Right hindlimb (tissue), 1 donor: ENCODE measurements around the gene GGTLC2.
"Not testable (repeated sequence)": the region's sequence is repeated elsewhere in the genome, so short reads cannot be mapped to it uniquely, and the experiment has no call there.

Experiments
- DNase-seq: peaks from one replicate; pipeline ENCODE4 v3.0.0-alpha.2; 2018

GGTLC2 gene

DNA sequence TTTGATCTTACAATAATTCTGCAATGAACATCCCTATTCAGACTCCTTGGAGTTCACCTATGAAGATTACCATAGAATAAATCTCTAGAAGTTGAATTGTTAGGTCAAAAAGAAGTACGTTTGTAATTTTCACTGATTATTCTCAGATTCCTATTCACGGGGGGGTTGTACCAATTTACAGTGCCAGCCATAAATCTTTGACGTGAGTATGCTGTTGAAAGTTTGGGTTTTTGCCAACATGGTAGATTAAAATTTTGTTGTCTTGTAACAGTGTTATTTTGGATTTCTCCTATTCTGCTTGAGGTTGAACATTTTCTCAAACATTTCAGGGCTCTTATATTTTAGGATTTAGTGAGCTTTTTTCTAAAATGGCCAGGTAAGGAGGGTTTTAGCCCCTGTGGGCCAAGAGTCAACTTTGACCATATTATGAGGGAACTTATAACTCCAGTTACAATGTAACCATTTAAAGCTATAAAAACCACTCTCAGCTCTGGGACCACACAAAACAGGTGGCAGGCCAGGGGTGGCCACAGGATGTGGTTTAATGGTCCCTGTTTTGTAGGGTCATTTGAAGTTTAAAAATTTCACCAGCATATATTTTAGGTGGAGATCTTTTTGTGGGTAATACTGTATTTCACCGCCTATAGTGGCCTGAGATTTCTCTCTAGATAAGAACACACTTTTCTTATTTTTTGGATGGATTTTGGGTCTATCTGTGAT is 25.8 kb downstream of the GGTLC2 start:
- DNase-seq, result no peak

- DNase-seq, result no peak
These were observed 27.1 kb downstream of the GGTLC2 start for GRCh38 chr22:22671506-22671905.

DNA sequence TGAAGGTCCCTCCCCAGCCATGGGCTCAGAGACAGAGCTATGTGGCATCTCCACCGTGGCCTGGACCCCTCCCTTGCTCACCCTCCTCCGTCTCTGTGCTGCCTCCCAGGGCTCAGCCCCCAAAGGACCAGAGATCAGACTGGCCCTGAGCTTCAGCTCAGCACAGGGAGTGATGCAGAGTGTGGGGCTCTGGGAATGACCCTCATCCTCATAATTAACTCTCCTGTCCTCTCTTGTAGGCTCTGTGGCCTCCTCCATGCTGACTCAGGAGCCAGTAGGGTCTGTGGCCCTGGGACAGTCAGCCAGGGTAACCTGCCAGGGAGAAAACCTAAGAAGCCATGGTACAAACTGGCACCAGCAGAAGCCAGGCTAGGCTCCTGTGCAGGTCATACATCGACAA is 28.7 kb downstream of the GGTLC2 start:
- no peak for DNase-seq

GRCh38 chr22:22673628-22674027 is 29.2 kb downstream of the GGTLC2 start:
- DNase-seq, result no peak

DNA sequence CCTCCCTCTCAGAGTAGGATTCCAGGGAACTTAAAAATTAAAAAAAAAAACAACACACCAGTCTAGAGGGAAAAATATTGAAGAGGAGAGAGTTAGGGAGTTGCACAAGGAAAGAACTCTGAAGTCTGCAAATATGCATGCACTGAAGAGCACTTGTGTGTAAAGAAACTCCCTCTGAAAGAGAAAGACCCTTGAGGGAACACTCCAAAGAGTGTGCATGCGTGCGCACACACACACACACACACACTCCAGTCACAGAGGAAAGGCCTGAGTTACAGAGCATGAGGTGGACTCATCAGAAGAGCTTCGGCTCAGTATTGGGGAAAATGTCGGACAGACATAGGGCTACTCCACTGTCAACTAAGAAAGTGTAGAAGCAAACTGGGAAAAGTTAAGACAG is 30.1 kb downstream of the GGTLC2 start:
- DNase-seq, result no peak

DNA sequence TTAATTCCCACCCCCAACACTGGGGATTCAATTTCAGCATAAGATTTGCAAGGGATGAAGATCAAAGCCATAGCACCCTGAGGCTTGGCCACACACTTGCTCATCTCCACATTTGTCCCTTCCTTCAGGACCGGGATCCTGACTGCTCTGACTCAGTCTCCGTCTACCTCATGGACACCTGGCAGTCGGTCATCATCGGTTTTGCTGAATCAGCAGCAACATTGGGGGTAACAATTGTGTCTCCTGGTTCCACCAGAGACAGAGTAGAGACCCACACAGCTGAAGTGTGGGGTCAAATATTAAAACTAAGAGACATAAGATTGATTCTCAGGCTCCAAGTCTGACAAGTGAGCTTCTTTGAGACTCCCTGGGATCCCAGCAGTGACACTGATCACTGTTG is 34.6 kb downstream of the GGTLC2 start:
- DNase-seq, result no peak

DNA sequence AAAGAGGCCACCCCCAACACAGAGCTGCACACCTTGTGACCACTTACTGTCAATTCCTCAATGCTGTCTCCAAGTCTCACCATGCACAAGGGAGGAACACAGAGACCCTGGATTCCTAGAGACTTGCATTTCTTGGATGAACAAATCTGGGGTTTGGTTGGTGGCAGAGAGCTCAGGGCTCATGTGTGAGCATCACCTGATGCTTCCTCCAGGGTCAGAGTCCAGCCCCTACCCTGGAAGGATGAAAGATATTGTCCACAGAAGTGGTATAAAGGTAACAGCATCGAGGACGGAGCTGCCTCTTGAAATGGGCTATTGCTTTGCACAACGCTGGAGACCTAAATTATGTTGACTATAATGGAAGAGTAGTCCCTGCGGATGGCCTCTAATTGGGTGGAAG is 36.0 kb downstream of the GGTLC2 start:
- no peak for DNase-seq

GRCh38 chr22:22681221-22681739 is 36.9 kb downstream of the GGTLC2 start:
- peak; percentile 45 for DNase-seq

- DNase-seq, result no peak
These were observed 37.8 kb downstream of the GGTLC2 start for GRCh38 chr22:22682196-22682595.

- DNase-seq, result no peak
These were observed 38.6 kb downstream of the GGTLC2 start for GRCh38 chr22:22682807-22683667.

- DNase-seq, result no peak
These were observed 39.4 kb downstream of the GGTLC2 start for GRCh38 chr22:22683668-22684361.

DNA sequence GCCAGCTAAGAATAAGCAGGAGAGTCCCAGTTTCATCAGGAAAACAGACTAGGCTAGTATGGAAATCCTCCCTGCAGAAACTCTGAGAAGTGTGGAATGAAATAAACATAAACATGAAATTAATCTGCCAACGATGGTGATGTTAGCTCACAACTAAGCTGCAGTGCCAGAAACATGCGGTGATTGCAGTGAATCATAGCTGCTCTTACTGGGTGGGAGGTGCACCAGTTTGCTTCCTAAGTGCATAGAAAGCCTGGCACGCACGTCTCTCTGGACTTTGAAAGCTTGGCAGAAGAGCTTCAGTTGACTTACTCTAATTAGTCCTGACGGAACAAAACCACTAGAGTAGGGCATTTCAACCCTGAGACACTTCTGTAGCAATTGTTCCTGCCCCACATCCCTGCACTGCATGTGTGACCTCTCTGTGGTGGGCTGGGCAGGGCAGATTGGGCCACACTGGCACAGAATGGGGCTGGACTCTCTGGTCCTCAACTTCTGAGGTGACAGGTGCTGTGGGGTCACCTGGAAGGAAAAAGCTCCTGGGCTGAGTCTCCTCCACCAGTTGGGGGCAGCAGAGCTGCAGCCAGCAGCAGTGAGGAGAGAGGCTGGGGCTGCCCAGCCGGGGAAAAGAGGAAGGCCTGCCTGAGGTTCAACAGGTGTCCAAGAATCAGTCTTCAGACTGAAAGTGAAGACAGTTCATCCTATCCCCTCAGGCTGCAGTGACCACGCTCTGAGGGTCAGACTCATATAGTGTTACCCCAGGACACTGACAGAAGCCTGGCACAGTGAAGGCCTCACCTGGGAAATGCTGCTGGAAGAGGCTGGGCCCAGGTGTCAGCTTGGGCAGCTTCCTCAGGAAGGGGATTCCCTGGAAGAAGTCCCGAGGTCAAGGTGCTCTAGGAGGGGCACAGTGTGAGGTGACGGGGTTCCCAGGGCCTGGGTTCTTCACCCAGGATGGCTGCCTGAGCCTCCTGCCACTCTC is 40.5 kb downstream of the GGTLC2 start:
- DNase-seq, result no peak

GRCh38 chr22:22685586-22685985 is 41.2 kb downstream of the GGTLC2 start:
- DNase-seq, result no peak

DNA sequence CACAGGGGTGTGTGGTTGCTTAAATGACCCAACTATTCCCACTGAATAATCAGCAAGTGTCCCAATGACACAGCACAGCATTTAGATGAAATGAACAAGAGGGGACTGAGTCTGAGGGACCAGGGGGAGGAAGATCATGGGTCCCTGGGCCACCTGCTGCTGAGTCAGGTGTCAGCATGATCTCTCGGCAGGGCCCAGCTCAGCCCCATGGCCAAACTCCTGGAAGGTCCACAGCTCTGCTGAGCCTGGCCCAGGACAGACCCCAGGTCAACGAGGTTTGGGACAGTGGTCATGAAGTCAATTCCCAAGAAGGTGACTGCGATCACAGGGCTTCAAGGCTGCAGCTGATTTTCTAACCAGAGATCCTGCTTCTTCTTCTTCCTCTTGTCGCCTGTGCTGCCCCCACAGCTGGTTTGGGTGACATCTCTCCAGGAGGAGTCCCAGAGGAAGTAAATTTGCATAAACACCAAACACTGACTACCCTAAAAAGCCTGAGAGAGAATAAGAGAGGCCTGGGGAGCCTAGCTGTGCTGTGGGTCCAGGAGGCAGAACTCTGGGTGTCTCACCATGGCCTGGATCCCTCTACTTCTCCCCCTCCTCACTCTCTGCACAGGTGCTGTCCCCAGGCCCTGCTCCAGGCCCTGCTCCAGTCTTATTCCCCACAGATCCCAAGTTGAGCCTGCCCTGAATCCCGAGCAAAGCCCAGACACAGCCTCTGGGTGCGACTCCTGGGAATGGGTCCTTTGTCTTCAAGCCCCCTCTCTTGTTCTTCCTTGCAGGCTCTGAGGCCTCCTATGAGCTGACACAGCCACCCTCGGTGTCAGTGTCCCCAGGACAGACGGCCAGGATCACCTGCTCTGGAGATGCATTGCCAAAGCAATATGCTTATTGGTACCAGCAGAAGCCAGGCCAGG is 42.0 kb downstream of the GGTLC2 start:
- DNase-seq, result not testable (repeated sequence)

GRCh38 chr22:22687638-22688500 is 43.5 kb downstream of the GGTLC2 start:
- peak; percentile 56 for DNase-seq

DNA sequence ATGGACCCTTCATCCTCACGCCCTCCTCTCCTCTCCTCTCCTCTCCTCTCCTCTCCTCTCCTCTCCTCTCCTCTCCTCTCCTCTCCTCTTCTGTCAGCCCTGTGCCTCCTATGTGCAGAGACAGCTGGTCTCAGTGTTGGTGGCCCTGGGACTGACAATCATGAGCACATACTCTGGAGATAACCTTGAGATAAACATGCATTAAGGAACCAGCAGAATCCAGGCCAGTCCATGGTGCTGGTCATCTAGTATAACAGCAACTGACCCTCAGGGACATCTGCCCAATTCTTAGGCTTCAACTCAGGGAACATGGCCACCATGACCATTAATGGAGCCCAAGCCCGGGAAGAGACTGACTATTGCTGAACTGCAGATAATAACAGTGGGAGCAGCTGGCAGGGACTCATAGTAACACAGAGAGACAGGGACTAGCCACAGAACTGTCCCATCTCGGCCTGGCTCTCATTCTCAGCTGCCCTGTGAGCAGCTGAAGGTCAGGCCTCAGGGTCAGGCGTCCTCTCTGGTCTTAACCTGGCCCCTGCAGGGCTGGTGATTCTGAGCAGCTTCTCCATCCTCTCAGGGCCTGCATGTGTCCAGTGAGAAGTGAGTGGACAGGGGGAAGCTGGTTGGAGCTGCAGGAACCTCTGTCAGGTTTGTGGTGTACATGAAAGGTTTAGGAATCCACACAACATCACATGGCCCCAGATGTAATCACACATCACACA is 45.4 kb downstream of the GGTLC2 start:
- DNase-seq, result no peak

DNA sequence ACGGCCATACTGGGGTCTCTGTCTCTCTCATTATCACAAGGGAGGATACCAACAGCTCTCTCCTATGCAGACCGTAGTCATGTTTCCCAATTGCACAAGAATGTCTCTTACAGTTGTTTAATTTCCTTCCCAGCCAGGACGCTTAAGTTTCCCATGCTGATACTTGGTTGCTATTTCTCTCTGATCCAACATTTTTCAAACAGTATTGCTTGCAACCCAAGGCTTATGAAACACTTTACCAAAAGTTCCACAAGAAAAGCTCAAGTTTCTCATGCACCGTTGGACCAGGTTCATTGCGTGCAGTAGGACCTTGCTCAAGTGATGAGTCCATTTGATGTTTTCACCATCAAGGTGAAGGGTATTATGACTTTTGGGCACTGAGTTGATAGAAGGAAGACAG is 46.6 kb downstream of the GGTLC2 start:
- no peak for DNase-seq

DNA sequence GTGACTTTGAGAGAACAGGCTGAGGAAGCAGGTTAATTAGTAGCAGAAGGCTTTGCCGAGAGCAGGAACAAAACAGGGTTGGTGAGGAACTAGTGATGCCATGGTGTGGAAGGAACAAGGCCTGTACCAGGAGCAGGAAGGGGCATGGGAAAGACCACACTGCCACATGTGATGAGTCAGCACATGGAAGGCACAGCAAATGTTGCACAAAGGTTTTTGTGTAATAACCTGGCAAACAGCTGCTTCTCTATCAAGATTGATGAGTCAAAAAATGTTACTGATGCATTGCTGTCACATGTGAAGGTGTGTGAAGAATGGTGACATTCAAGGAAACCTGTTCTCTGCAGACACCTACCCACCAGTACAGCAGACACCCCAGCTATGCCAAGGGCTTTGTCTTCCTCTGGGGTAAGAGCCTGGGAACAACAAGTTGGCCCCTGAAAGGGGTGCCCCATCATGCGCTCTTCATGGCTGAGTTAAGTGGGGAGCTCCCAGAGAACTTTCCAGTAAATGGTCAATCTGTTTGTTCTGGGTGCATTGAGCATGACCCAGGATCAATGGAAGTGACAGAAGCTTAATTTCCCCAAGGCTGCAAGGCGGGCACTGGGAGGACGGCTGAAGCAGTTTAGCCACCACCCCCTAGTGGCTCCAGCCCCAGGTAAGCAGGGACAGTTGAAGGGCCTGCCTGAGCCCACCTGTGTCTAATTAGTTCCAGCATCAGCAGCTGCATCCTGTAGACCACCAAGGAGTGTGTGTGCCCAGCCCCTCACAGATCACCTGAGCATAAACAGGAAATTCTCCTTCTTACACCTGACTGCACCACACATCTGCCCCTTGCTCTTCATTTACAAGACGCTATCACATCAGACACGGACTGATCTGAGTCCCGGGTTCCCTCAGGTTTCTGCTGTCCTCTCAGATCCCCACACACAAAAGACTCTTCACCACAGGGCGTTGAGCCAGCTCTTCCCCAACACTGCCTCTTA is 47.6 kb downstream of the GGTLC2 start:
- no peak for DNase-seq
